SK-N-SH (cell line): ENCODE data around the gene SEPHS2. TPM values are rescaled to one million over a fixed set of nuclear protein-coding genes. Genes with fewer than 3 reads are reported as not detected.

Experiments
- CTCF ChIA-PET: fragments of 300-600, 350-600 bp; formaldehyde crosslinking; extraction: SDS; loops from one replicate; lab custom pipeline; 2021; lab: Yijun Ruan, JAX
- POLR2A ChIA-PET: fragments of 350-600 bp; sonication (Branson Sonifier 250); formaldehyde crosslinking; extraction: SDS; loops from one replicate; lab custom pipeline; 2020; ENCODE audit warnings: antibody characterized with exemption, inconsistent platforms; lab: Yijun Ruan, JAX
- DNase-seq: peaks from one replicate; pipeline ENCODE4 v3.0.0; 2012
- H2AFZ ChIP-seq: fragments of 200-600 bp; sonication (generic); 2 replicates; pipeline ENCODE4 v1.8.1; 2016; ENCODE audit warnings: antibody characterized with exemption, mild to moderate bottlenecking, low read depth
- H3F3A ChIP-seq: fragments of 200-600 bp; sonication (generic); replicated peaks from 2 replicates; pipeline ENCODE3; 2016; ENCODE audit warnings: antibody characterized with exemption, mild to moderate bottlenecking; ENCODE audit not compliant: insufficient read depth
- H3K27ac ChIP-seq, 2 experiments: fragments of 200-500 bp in 1 of 2; fragments of 200-600 bp in 1 of 2; sonication (Bioruptor generic) in 1 of 2; sonication (generic), shearing (Covaris generic) in 1 of 2; 2 replicates each; pipeline versions ENCODE4 v1.5.1 to v1.6.1; 2014 to 2016; ENCODE audit warnings: low read depth in 2 of 2, inconsistent platforms in 1 of 2, low read length in 1 of 2, mild to moderate bottlenecking in 1 of 2, mixed read lengths in 1 of 2
- H3K27me3 ChIP-seq: fragments of 200-600 bp; sonication (generic), shearing (Covaris generic); 2 replicates; pipeline ENCODE4 v1.6.1; 2016; ENCODE audit warnings: mixed run types; ENCODE audit not compliant: insufficient read depth
- H3K36me3 ChIP-seq, 2 experiments: fragments of 200-500 bp in 1 of 2; fragments of 200-600 bp in 1 of 2; sonication (Bioruptor generic) in 1 of 2; sonication (generic) in 1 of 2; replicated peaks in 1 of 2; 2 replicates each; pipeline versions ENCODE3 to v1.5.1; 2014 to 2016; ENCODE audit warnings: low read length in 1 of 2, mild to moderate bottlenecking in 1 of 2; ENCODE audit not compliant: insufficient read depth in 2 of 2, control insufficient read depth in 1 of 2
- H3K4me1 ChIP-seq, 2 experiments: fragments of 200-500 bp in 1 of 2; fragments of 200-600 bp in 1 of 2; sonication (Bioruptor generic) in 1 of 2; sonication (generic), shearing (Covaris generic) in 1 of 2; 2 replicates each; pipeline versions ENCODE4 v1.5.1 to v1.6.1; 2014 to 2016; ENCODE audit warnings: low read depth in 1 of 2, low read length in 1 of 2, mixed run types in 1 of 2; ENCODE audit not compliant: insufficient read depth in 2 of 2, control insufficient read depth in 1 of 2
- H3K4me2 ChIP-seq: fragments of 200-600 bp; sonication (generic), shearing (Covaris generic); 2 replicates; pipeline ENCODE4 v1.6.1; 2017; ENCODE audit warnings: mixed run types
- H3K4me3 ChIP-seq, 2 experiments: fragments of 200-500 bp in 1 of 2; fragments of 200-600 bp in 1 of 2; sonication (Bioruptor generic) in 1 of 2; sonication (generic), shearing (Covaris generic) in 1 of 2; 2 replicates each; pipeline versions ENCODE4 v1.5.1 to v1.8.1; 2014 to 2016; ENCODE audit warnings: low read depth in 2 of 2, inconsistent platforms in 1 of 2, low read length in 1 of 2, mild to moderate bottlenecking in 1 of 2, mixed read lengths in 1 of 2, moderate library complexity in 1 of 2
- H3K79me2 ChIP-seq: fragments of 200-600 bp; sonication (generic); 2 replicates; pipeline ENCODE4 v1.8.1; 2017; ENCODE audit warnings: mild to moderate bottlenecking; ENCODE audit not compliant: insufficient read depth
- H3K9ac ChIP-seq: fragments of 200-600 bp; sonication (generic); 2 replicates; pipeline ENCODE4 v1.6.1; 2017; ENCODE audit warnings: mixed run types
- H3K9me2 ChIP-seq: fragments of 200-600 bp; sonication (generic); 2 replicates; pipeline ENCODE4 v1.6.1; 2017; ENCODE audit warnings: mixed run types
- H3K9me3 ChIP-seq: fragments of 200-600 bp; sonication (generic); 2 replicates; pipeline ENCODE4 v1.6.1; 2017; ENCODE audit warnings: mixed run types, mild to moderate bottlenecking, moderate library complexity
- H4K20me1 ChIP-seq: fragments of 200-600 bp; sonication (generic); 2 replicates; pipeline ENCODE4 v1.6.1; 2017; ENCODE audit warnings: mild to moderate bottlenecking, mixed run types; ENCODE audit not compliant: insufficient read depth
- CHD2 ChIP-seq: fragments of 150-350 bp; IDR thresholded peaks from 2 replicates; pipeline ENCODE4 v1.6.1; 2018; ENCODE audit warnings: low read length; ENCODE audit not compliant: partially characterized antibody
- FOXM1 ChIP-seq: IDR thresholded peaks from 2 replicates; pipeline ENCODE4 v1.4.0; 2012; ENCODE audit warnings: low read depth, mild to moderate bottlenecking
- NRF1 ChIP-seq: IDR thresholded peaks from 2 replicates; pipeline ENCODE4 v1.6.1; 2012; ENCODE audit warnings: low read depth, mild to moderate bottlenecking, low read length
- POLR2AphosphoS5 ChIP-seq: IDR thresholded peaks from 2 replicates; pipeline ENCODE4 v1.6.1; 2012; ENCODE audit warnings: low read depth, low read length
- RAD21 ChIP-seq: IDR thresholded peaks from 2 replicates; pipeline ENCODE4 v1.6.1; 2012; ENCODE audit warnings: mild to moderate bottlenecking, low read length
- TAF1 ChIP-seq: IDR thresholded peaks from 2 replicates; pipeline ENCODE4 v1.6.1; 2012; ENCODE audit warnings: low read depth, mild to moderate bottlenecking, low read length, moderate library complexity, borderline replicate concordance
- TCF12 ChIP-seq: IDR thresholded peaks from 2 replicates; pipeline ENCODE4 v1.4.0; 2012
- TEAD4 ChIP-seq: IDR thresholded peaks from 2 replicates; pipeline ENCODE4 v1.4.0; 2012; ENCODE audit warnings: mild to moderate bottlenecking, borderline replicate concordance; ENCODE audit not compliant: insufficient read depth
- WGBS: methylation state at CpG from one replicate; pipeline ENCODE4 v1.1.6; 2017; ENCODE audit warnings: low lambda C conversion rate; 5-methylcytosine and 5-hydroxymethylcytosine counted together
- polyA plus RNA-seq, 3 experiments: library from polyadenylated mRNA; depleted of rRNA; stranded (reverse); fragments of >200 nt; gene quantifications; 2 replicates each; pipeline ENCODE4 v1.2.3, GENCODE V29; 2012
- TF ChIP-seq, protein P1 (sequence below): IDR thresholded peaks from 2 replicates; pipeline ENCODE4 v1.4.0; 2012; ENCODE audit warnings: low read depth
- TF ChIP-seq, protein P2 (sequence below): IDR thresholded peaks from 2 replicates; pipeline ENCODE4; 2012
- TF ChIP-seq, protein P3 (sequence below): IDR thresholded peaks from 2 replicates; pipeline ENCODE4 v1.6.1; 2012; ENCODE audit warnings: mild to moderate bottlenecking, low read depth, low read length, moderate library complexity

SEPHS2 gene
- polyA plus RNA-seq, 1 of the 3 experiments (the other 2 are of a cell fraction) = 30.8 TPM

DNA sequence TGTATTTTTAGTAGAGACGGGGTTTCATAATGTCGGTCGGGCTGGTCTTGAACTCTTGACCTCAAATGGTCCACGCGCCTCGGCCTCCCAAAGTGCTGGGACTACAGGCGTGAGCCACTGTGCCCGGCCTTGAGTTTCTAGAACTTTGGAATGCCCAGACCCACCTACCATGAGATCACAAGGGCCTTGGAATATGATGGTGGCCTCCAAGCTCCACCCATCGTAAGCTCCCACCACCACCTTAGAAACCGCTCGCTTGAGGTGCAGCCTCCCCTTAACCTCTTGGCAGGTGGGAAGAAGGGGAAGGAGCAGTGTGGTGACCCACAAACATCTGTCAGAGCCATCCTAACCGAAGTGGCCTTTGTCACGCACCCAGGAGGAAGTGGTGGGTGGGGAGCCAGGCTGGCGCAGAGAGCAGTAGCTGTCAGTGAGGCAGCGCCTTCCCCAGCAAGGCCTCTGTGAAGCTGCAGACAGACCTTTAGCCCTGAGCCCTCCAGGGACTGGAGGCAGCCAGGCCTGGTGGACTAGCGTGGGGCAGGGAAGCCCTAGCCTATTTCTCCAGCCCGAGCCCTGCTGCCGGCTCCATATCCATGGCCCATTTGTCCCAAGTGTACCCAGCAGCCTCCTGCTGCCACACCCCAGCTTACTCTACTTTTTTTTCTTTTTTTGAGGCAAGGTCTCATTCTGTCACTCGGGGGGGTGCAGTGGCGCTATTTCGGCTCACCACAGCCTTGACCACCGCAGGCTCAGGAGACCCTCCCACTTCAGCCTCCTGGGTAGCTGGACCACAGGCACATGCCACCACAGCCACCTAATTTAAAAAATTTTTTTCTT lies 13.1 kb upstream of the SEPHS2 start:
- POLR2A ChIA-PET = interaction anchor here (0.6 kb wide), 1 partner anchor 71 kb away, joined by 3 read pairs; no protein-coding TSS in a partner anchor

DNA sequence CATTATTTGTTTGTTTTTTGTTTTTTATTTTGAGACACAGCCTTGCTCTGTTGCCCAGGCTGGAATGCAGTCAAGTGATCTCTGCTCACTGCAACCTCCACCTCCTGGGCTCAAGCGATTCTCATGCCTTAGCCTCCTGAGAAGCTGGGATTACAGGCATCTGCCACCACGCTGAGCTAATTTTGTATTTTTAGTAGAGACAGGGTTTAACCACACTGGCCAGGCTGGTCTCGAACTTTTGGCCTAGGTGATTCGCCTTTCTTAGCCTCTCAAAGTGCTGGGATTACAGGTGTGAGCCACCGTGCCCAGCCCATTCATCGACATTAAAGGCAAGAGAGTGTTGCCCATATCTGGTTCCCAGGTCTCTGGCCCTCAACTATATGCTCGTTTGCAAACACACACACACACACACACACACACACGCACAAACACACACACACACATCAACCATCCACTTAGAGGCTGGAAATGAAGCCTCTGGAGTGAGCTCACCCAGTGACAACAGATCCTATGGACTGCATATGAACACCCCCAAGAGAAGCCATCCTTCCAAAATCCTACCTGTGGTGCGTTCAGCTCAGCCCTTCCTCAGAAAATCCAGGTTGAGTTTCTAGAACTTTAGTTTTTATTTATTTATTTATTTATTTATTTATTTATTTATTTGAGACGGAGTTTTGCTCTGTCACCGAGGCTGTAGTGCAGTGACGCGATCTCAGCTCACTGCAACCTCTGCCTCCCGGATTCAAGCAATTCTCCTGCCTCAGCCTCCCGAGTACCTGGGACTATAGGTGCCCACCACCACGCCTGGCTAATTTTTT lies 12.3 kb upstream of the SEPHS2 start:
- DNase-seq = no peak
- Histone ChIP-seq H3K4me1 (peaks cover 0 to under 1% of the 10 kb centered on the region in 2 experiments; a peak in 1 of 4 replicates), H2AFZ (no peak overlapping the region), H3K27me3 (no peaks in the 10 kb centered on the region), H3K36me3 (no peaks in the 10 kb centered on the region), H3K27ac (no peak overlapping the region), H3K9ac (no peak overlapping the region), H3K4me3 (no peak overlapping the region), H3K9me2 (no peaks in the 10 kb centered on the region), H3K79me2 (no peaks in the 10 kb centered on the region), H3K4me2 (no peak overlapping the region), H4K20me1 (no peaks in the 10 kb centered on the region), H3F3A (no peaks in the 10 kb centered on the region), H3K9me3 (no peaks in the 10 kb centered on the region)
- CTCF ChIA-PET = interaction anchor here (1.3 to 1.7 kb wide), 2 partner anchors 9 to 28 kb away, joined by 4 to 6 read pairs; partner anchors contain the start of gene DCTPP1
- WGBS = 82% methylated on average over 16 of the region's 16 CpGs
- TF ChIP-seq TAF1 (no peak), TCF12 (no peak), RAD21 (no peak), CHD2 (no peak), TEAD4 (no peak), FOXM1 (no peak), POLR2AphosphoS5 (no peak), NRF1 (no peak)
- TF ChIP-seq, protein P1, sequence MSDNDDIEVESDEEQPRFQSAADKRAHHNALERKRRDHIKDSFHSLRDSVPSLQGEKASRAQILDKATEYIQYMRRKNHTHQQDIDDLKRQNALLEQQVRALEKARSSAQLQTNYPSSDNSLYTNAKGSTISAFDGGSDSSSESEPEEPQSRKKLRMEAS = no peak
- TF ChIP-seq, protein P2, sequence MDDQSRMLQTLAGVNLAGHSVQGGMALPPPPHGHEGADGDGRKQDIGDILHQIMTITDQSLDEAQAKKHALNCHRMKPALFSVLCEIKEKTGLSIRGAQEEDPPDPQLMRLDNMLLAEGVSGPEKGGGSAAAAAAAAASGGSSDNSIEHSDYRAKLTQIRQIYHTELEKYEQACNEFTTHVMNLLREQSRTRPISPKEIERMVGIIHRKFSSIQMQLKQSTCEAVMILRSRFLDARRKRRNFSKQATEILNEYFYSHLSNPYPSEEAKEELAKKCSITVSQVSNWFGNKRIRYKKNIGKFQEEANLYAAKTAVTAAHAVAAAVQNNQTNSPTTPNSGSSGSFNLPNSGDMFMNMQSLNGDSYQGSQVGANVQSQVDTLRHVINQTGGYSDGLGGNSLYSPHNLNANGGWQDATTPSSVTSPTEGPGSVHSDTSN = no peak
- POLR2A ChIA-PET = interaction anchor here (0.5 to 1.2 kb wide), 3 partner anchors 72 to 985 kb away, joined by 3 to 4 read pairs (median 3); partner anchors contain the start of genes ZNF688 and ZNF843

More for the DNA sequence above, 13.1 kb upstream of the SEPHS2 start:
- Histone ChIP-seq H4K20me1 (no peaks in the 10 kb centered on the region), H3K4me3 (no peak overlapping the region), H3K9ac (no peak overlapping the region)
- TF ChIP-seq, protein P3, sequence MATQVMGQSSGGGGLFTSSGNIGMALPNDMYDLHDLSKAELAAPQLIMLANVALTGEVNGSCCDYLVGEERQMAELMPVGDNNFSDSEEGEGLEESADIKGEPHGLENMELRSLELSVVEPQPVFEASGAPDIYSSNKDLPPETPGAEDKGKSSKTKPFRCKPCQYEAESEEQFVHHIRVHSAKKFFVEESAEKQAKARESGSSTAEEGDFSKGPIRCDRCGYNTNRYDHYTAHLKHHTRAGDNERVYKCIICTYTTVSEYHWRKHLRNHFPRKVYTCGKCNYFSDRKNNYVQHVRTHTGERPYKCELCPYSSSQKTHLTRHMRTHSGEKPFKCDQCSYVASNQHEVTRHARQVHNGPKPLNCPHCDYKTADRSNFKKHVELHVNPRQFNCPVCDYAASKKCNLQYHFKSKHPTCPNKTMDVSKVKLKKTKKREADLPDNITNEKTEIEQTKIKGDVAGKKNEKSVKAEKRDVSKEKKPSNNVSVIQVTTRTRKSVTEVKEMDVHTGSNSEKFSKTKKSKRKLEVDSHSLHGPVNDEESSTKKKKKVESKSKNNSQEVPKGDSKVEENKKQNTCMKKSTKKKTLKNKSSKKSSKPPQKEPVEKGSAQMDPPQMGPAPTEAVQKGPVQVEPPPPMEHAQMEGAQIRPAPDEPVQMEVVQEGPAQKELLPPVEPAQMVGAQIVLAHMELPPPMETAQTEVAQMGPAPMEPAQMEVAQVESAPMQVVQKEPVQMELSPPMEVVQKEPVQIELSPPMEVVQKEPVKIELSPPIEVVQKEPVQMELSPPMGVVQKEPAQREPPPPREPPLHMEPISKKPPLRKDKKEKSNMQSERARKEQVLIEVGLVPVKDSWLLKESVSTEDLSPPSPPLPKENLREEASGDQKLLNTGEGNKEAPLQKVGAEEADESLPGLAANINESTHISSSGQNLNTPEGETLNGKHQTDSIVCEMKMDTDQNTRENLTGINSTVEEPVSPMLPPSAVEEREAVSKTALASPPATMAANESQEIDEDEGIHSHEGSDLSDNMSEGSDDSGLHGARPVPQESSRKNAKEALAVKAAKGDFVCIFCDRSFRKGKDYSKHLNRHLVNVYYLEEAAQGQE = no peak
- TF ChIP-seq, all 33 proteins: peak for 0
- no peak overlapping the region for H3K27ac ChIP-seq
- no peaks in the 10 kb centered on the region for H3K36me3 ChIP-seq
- no peak overlapping the region for H2AFZ ChIP-seq
- no peaks in the 10 kb centered on the region for H3K27me3 ChIP-seq
- H3K9me3 ChIP-seq = no peaks in the 10 kb centered on the region
- CTCF ChIA-PET = interaction anchor here (1.7 kb wide), 1 partner anchor 9 kb away, joined by 6 read pairs; no protein-coding TSS in a partner anchor
- no peaks in the 10 kb centered on the region for H3K79me2 ChIP-seq
- DNase-seq = no peak
- H3F3A ChIP-seq = no peaks in the 10 kb centered on the region
- no peaks in the 10 kb centered on the region for H3K4me1 ChIP-seq
- H3K9me2 ChIP-seq = no peaks in the 10 kb centered on the region
- no peak overlapping the region for H3K4me2 ChIP-seq
- 82% methylated on average over 17 of the region's 22 CpGs for WGBS
